Right ventricle myocardium superior (tissue), 1 donor: ENCODE results near the gene SNX30. TPM values are rescaled to one million over a fixed set of nuclear protein-coding genes. Genes with fewer than 3 reads are reported as not detected.

Source experiments
- ATAC-seq: fragments of 200-7000 bp; cut with Tn5 transposase; one replicate; pipeline ENCODE4 v1.9.1; 2020; ENCODE audit warnings: mild to moderate bottlenecking; ENCODE audit not compliant: poor library complexity
- DNase-seq: peaks from one replicate; pipeline ENCODE4 v3.0.0-alpha.2; 2020
- intact Hi-C: fragments of 100-400 bp; cut with DNase I; formaldehyde crosslinking; loops from one replicate; pipeline ENCODE4 v1.11.2; 2022
- total RNA-seq: library from RNA; stranded (reverse); fragmentation: NEBNext Ultra II Directional; extraction: Animal tissue kit (Norgen Biotek cat#: 25700); gene quantifications from one replicate; pipeline ENCODE4 v1.2.1, GENCODE V29; 2021
- donor health status: DM: no; HTN: yes; CAD: no; lungs with severe emphysema.

The SNX30 gene
- total RNA-seq, 1 donor from 2014 or later = 4.5 TPM

GRCh38 chr9:112747094-112747493 is 3.5 kb upstream of the SNX30 start:
- no peak for DNase-seq
- ATAC-seq = no peak
- intact Hi-C loops = no loop called here

- no peak for DNase-seq
- intact Hi-C loops = no loop called here
- peak; percentile 25 for ATAC-seq
Measured at GRCh38 chr9:112750764-112751055, 150 bp downstream of the SNX30 start.

GRCh38 chr9:112751056-112751795 is 666 bp downstream of the SNX30 start:
- intact Hi-C loops = no loop called here
- ATAC-seq (peak; percentile 17), DNase-seq (peak; percentile 60)

GRCh38 chr9:112752334-112753125 is 2.0 kb downstream of the SNX30 start:
- ATAC-seq (no peak), DNase-seq (no peak)
- intact Hi-C loops = no loop called here

- DNase-seq = no peak
- intact Hi-C loops = no loop called here
- ATAC-seq = no peak
Measured at GRCh38 chr9:112753725-112754124, 3.2 kb downstream of the SNX30 start.

GRCh38 chr9:112754578-112754977 is 4.0 kb downstream of the SNX30 start:
- ATAC-seq (no peak), DNase-seq (no peak)
- intact Hi-C loops = no loop called here

GRCh38 chr9:112755016-112755427 is 4.5 kb downstream of the SNX30 start:
- DNase-seq = no peak
- ATAC-seq = no peak
- intact Hi-C loops = no loop called here

- ATAC-seq (peak; percentile 66), DNase-seq (no peak)
- intact Hi-C loops = no loop called here
Measured at GRCh38 chr9:112755675-112756074, 5.1 kb downstream of the SNX30 start.

- intact Hi-C loops = no loop called here
- DNase-seq (no peak), ATAC-seq (peak; percentile 56)
Measured at GRCh38 chr9:112757282-112757883, 6.8 kb downstream of the SNX30 start.

GRCh38 chr9:112757940-112758339 is 7.4 kb downstream of the SNX30 start:
- ATAC-seq = no peak
- intact Hi-C loops = no loop called here
- no peak for DNase-seq

- ATAC-seq = no peak
- intact Hi-C loops = no loop called here
Measured at GRCh38 chr9:112760821-112761220, 10.3 kb downstream of the SNX30 start.

GRCh38 chr9:112761912-112762655 is 11.5 kb downstream of the SNX30 start:
- intact Hi-C loops = no loop called here
- DNase-seq = no peak
- no peak for ATAC-seq

More at GRCh38 chr9:112760821-112761220, 10.3 kb downstream of the SNX30 start:
- no peak for DNase-seq

GRCh38 chr9:112762726-112763518 is 12.4 kb downstream of the SNX30 start:
- DNase-seq (no peak), ATAC-seq (no peak)
- intact Hi-C loops = no loop called here

GRCh38 chr9:112764344-112764743 is 13.8 kb downstream of the SNX30 start:
- ATAC-seq = no peak
- no peak for DNase-seq
- intact Hi-C loops = no loop called here

GRCh38 chr9:112764837-112765236 is 14.3 kb downstream of the SNX30 start:
- ATAC-seq (peak; percentile 15), DNase-seq (no peak)
- intact Hi-C loops = no loop called here

GRCh38 chr9:112765281-112765680 is 14.7 kb downstream of the SNX30 start:
- intact Hi-C loops = no loop called here
- no peak for DNase-seq
- ATAC-seq = no peak

GRCh38 chr9:112771359-112772214 is 21.0 kb downstream of the SNX30 start:
- intact Hi-C loops = no loop called here
- ATAC-seq = no peak

GRCh38 chr9:112772215-112772509 is 21.6 kb downstream of the SNX30 start:
- no peak for DNase-seq
- intact Hi-C loops = no loop called here
- no peak for ATAC-seq

More at GRCh38 chr9:112771359-112772214, 21.0 kb downstream of the SNX30 start:
- no peak for DNase-seq
